HG02763 (cell line): Measurements from ENCODE around the gene PIP.
"Not testable (repeated sequence)": the region's sequence is repeated elsewhere in the genome, so short reads cannot be mapped to it uniquely, and the experiment has no call there.

Experiments used
- ATAC-seq: cut with Tn5 transposase; IDR thresholded peaks from one replicate; pipeline ENCODE4 v1.9.1; 2021; ENCODE audit warnings: mild to moderate bottlenecking, moderate library complexity; ENCODE audit not compliant: unreplicated experiment

The PIP gene

GRCh38 chr7:143176128-143176527 lies 44.3 kb downstream of the PIP start:
- ATAC-seq: no peak

GRCh38 chr7:143177374-143178119 lies 45.7 kb downstream of the PIP start:
- no peak for ATAC-seq

GRCh38 chr7:143180771-143181170 lies 48.9 kb downstream of the PIP start:
- ATAC-seq: not testable (repeated sequence)

- no peak for ATAC-seq
These were observed 49.5 kb downstream of the PIP start for GRCh38 chr7:143181349-143181748.

GRCh38 chr7:143183024-143183423 lies 51.1 kb downstream of the PIP start, which contains the start of gene TAS2R39:
Gene TAS2R39, plus strand, starts transcription at chr7:143183419. Its CDS starts 0 bp downstream, at chr7:143183419.
- no peak for ATAC-seq

- ATAC-seq: no peak
These were observed 53.7 kb downstream of the PIP start for GRCh38 chr7:143185551-143185950.

- ATAC-seq: no peak
These were observed 57.1 kb downstream of the PIP start for GRCh38 chr7:143188994-143189393.
